Activated CD4-positive, alpha-beta T cell treated with anti-CD3 and anti-CD28 coated beads, Interleukin-2, amount 10 ng/mL, durations not matched to agents 7 days and 5 days (primary cell): ENCODE measurements around the gene NECAB2. TPM values are rescaled to one million over a fixed set of nuclear protein-coding genes. Genes with fewer than 3 reads are reported as not detected.

ENCODE experiments used
- CTCF ChIA-PET: fragments of 350-600 bp; sonication (Branson Sonifier 250); formaldehyde crosslinking; loops from one replicate; lab custom pipeline; 2021; ENCODE audit warnings: antibody characterized with exemption; lab: Charles Lee
- POLR2A ChIA-PET: fragments of 350-600 bp; sonication (Branson Sonifier 250); formaldehyde crosslinking; loops from one replicate; lab custom pipeline; 2021; ENCODE audit warnings: antibody characterized with exemption; lab: Charles Lee
- DNase-seq: peaks from one replicate; pipeline ENCODE4 v3.0.0-alpha.2; 2020
- H3K27ac Mint-ChIP-seq: one replicate; pipeline ENCODE4 v1.8.0; 2021; ENCODE audit warnings: mild to moderate bottlenecking, moderate library complexity, mixed read lengths
- H3K27me3 Mint-ChIP-seq: one replicate; pipeline ENCODE4 v1.8.0; 2021; ENCODE audit warnings: mixed read lengths
- H3K36me3 Mint-ChIP-seq: one replicate; pipeline ENCODE4 v1.8.0; 2021; ENCODE audit warnings: low read depth, mixed read lengths
- H3K4me1 Mint-ChIP-seq: one replicate; pipeline ENCODE4 v1.8.0; 2021; ENCODE audit warnings: mixed read lengths
- H3K4me3 Mint-ChIP-seq: one replicate; pipeline ENCODE4 v1.8.0; 2021; ENCODE audit warnings: mild to moderate bottlenecking, moderate library complexity, mixed read lengths
- H3K9me3 Mint-ChIP-seq: one replicate; pipeline ENCODE4 v1.8.0; 2021; ENCODE audit warnings: mixed read lengths
- total RNA-seq, 2 experiments: library from RNA; stranded (reverse); gene quantifications; one replicate each; pipeline ENCODE4 v1.2.3, GENCODE V29; 2021

The NECAB2 gene
- total RNA-seq, 2 experiments from 2014 or later = not detected

GRCh38 chr16:84045001-84045817 is 77.2 kb downstream of the NECAB2 start:
- Mint-ChIP-seq H3K4me1 (no peaks in the 10 kb centered on the region), H3K27me3 (peaks cover 15% of the 10 kb centered on the region), H3K9me3 (no peaks in the 10 kb centered on the region), H3K4me3 (no peak overlapping the region), H3K36me3 (no peaks in the 10 kb centered on the region), H3K27ac (no peak overlapping the region)
- CTCF ChIA-PET = interaction anchor here (0.6 to 0.8 kb wide), 2 partner anchors 12 to 39 kb away, joined by 3 to 4 read pairs; no protein-coding TSS in a partner anchor
- POLR2A ChIA-PET = no interaction called here
- DNase-seq = no peak

GRCh38 chr16:84045818-84046470 is 77.9 kb downstream of the NECAB2 start:
- CTCF ChIA-PET = no interaction called here

GRCh38 chr16:84047206-84047605 is 79.2 kb downstream of the NECAB2 start:
- DNase-seq = no peak
- Mint-ChIP-seq H3K27ac (no peak overlapping the region), H3K27me3 (peaks cover 13% of the 10 kb centered on the region), H3K36me3 (no peaks in the 10 kb centered on the region), H3K4me1 (no peaks in the 10 kb centered on the region), H3K4me3 (no peak overlapping the region), H3K9me3 (no peaks in the 10 kb centered on the region)
- CTCF ChIA-PET = no interaction called here
- POLR2A ChIA-PET = no interaction called here

More at GRCh38 chr16:84045818-84046470, 77.9 kb downstream of the NECAB2 start:
- H3K4me3 Mint-ChIP-seq = no peak overlapping the region
- no peaks in the 10 kb centered on the region for H3K36me3 Mint-ChIP-seq
- H3K9me3 Mint-ChIP-seq = no peaks in the 10 kb centered on the region
- H3K4me1 Mint-ChIP-seq = no peaks in the 10 kb centered on the region
- POLR2A ChIA-PET = no interaction called here
- DNase-seq = no peak
- H3K27me3 Mint-ChIP-seq = peaks cover 15% of the 10 kb centered on the region
- no peak overlapping the region for H3K27ac Mint-ChIP-seq

- DNase-seq = no peak
- Mint-ChIP-seq H3K27ac (no peak overlapping the region), H3K27me3 (peaks cover 13% of the 10 kb centered on the region), H3K4me1 (no peaks in the 10 kb centered on the region), H3K4me3 (no peak overlapping the region), H3K9me3 (no peaks in the 10 kb centered on the region), H3K36me3 (peaks cover 3% of the 10 kb centered on the region)
- ChIA-PET CTCF (no interaction called here), POLR2A (no interaction called here)
Measured at GRCh38 chr16:84047626-84048025, 79.6 kb downstream of the NECAB2 start.

- POLR2A ChIA-PET = no interaction called here
- Mint-ChIP-seq H3K27ac (no peak overlapping the region), H3K4me3 (no peak overlapping the region), H3K9me3 (no peaks in the 10 kb centered on the region), H3K36me3 (peaks cover 8% of the 10 kb centered on the region), H3K27me3 (peaks cover 12% of the 10 kb centered on the region), H3K4me1 (no peaks in the 10 kb centered on the region)
- CTCF ChIA-PET = interaction anchor here (1.1 kb wide), 1 partner anchor 34 kb away, joined by 3 read pairs; no protein-coding TSS in a partner anchor
- DNase-seq = no peak
Measured at GRCh38 chr16:84048270-84048669, 80.2 kb downstream of the NECAB2 start.

GRCh38 chr16:84048871-84049270 is 80.8 kb downstream of the NECAB2 start:
- POLR2A ChIA-PET = no interaction called here

GRCh38 chr16:84049403-84050060 is 81.5 kb downstream of the NECAB2 start:
- no peaks in the 10 kb centered on the region for H3K9me3 Mint-ChIP-seq
- H3K27ac Mint-ChIP-seq = no peak overlapping the region
- POLR2A ChIA-PET = no interaction called here
- no peak for DNase-seq
- H3K36me3 Mint-ChIP-seq = peaks cover 15% of the 10 kb centered on the region
- H3K4me3 Mint-ChIP-seq = no peak overlapping the region
- H3K27me3 Mint-ChIP-seq = peaks cover under 1% of the 10 kb centered on the region
- CTCF ChIA-PET = interaction anchor here (1.1 kb wide), 1 partner anchor 36 kb away, joined by 3 read pairs; no protein-coding TSS in a partner anchor
- no peaks in the 10 kb centered on the region for H3K4me1 Mint-ChIP-seq

More at GRCh38 chr16:84048871-84049270, 80.8 kb downstream of the NECAB2 start:
- CTCF ChIA-PET = interaction anchor here (1.1 kb wide), 1 partner anchor 35 kb away, joined by 3 read pairs; no protein-coding TSS in a partner anchor
- H3K4me1 Mint-ChIP-seq = no peaks in the 10 kb centered on the region
- peaks cover 12% of the 10 kb centered on the region for H3K36me3 Mint-ChIP-seq
- no peak overlapping the region for H3K27ac Mint-ChIP-seq
- H3K9me3 Mint-ChIP-seq = no peaks in the 10 kb centered on the region
- H3K27me3 Mint-ChIP-seq = peaks cover 7% of the 10 kb centered on the region
- H3K4me3 Mint-ChIP-seq = no peak overlapping the region
- no peak for DNase-seq

GRCh38 chr16:84050316-84050715 is 82.3 kb downstream of the NECAB2 start:
- no peak overlapping the region for H3K4me3 Mint-ChIP-seq
- H3K27me3 Mint-ChIP-seq = no peaks in the 10 kb centered on the region
- ChIA-PET CTCF (interaction anchor here (0.6 kb wide), 2 partner anchors 71 to 225 kb away, joined by 3 to 4 read pairs; no protein-coding TSS in a partner anchor), POLR2A (no interaction called here)
- DNase-seq = no peak
- no peaks in the 10 kb centered on the region for H3K9me3 Mint-ChIP-seq
- peaks cover 15% of the 10 kb centered on the region for H3K36me3 Mint-ChIP-seq
- peak overlapping the region; percentile 36 for H3K27ac Mint-ChIP-seq
- no peaks in the 10 kb centered on the region for H3K4me1 Mint-ChIP-seq

- ChIA-PET POLR2A (no interaction called here), CTCF (no interaction called here)
- DNase-seq = no peak
- Mint-ChIP-seq H3K27me3 (no peaks in the 10 kb centered on the region), H3K4me1 (no peaks in the 10 kb centered on the region), H3K36me3 (peaks cover 27% of the 10 kb centered on the region), H3K9me3 (no peaks in the 10 kb centered on the region), H3K4me3 (no peak overlapping the region), H3K27ac (no peak overlapping the region)
Measured at GRCh38 chr16:84052071-84052622, 84.1 kb downstream of the NECAB2 start.

Other genes starting within 250 kb of the NECAB2 start
- 10 to 100 TPM; 60.9 to 61.1 TPM for gene HSBP1, start 160.3 kb upstream of the NECAB2 start, total RNA-seq
- 1 to 10 TPM; 5.3 TPM for gene MLYCD, start 69.1 kb upstream of the NECAB2 start, total RNA-seq
- under 1 TPM; 0.48 to 0.77 TPM for gene OSGIN1, start 15.0 kb upstream of the NECAB2 start, total RNA-seq
- gene SLC38A8, start 74.6 kb downstream of the NECAB2 start, total RNA-seq = not detected
- gene MBTPS1, start 148.7 kb downstream of the NECAB2 start, total RNA-seq = 10 to 100 TPM; 57.3 to 61.9 TPM
- gene HSDL1, start 176.9 kb downstream of the NECAB2 start, total RNA-seq = 10 to 100 TPM in 1 of 2 experiments, 1 to 10 TPM in 1; 8.8 to 10.6 TPM
- under 1 TPM in 1 of 2 experiments, not detected in 1; 0.25 TPM for gene DNAAF1, start 177.1 kb downstream of the NECAB2 start, total RNA-seq
- gene TAF1C, start 218.8 kb downstream of the NECAB2 start, total RNA-seq = 10 to 100 TPM; 52.1 to 60.8 TPM
- not detected for gene ADAD2, start 222.9 kb downstream of the NECAB2 start, total RNA-seq